HFFc6 (cell line): Measurements from ENCODE around the gene CD247. TPM values are rescaled to one million over a fixed set of nuclear protein-coding genes. Genes with fewer than 3 reads are reported as not detected.

Source experiments
- DNase-seq: peaks from one replicate; pipeline ENCODE4 v3.0.0-alpha.2; 2018
- H3K27ac Mint-ChIP-seq: 2 replicates; pipeline ENCODE4 v1.8.0; 2020; ENCODE audit warnings: mild to moderate bottlenecking, mixed read lengths
- H3K27me3 Mint-ChIP-seq: 2 replicates; pipeline ENCODE4 v1.8.0; 2021; ENCODE audit warnings: mild to moderate bottlenecking, moderate library complexity, mixed read lengths; ENCODE audit not compliant: insufficient read depth
- H3K36me3 Mint-ChIP-seq: 2 replicates; pipeline ENCODE4 v1.8.0; 2021; ENCODE audit warnings: low read depth, mixed read lengths
- H3K4me1 Mint-ChIP-seq: 2 replicates; pipeline ENCODE4 v1.8.0; 2020; ENCODE audit warnings: low read depth, mixed read lengths
- H3K4me3 Mint-ChIP-seq: 2 replicates; pipeline ENCODE4 v1.8.0; 2020; ENCODE audit warnings: mild to moderate bottlenecking, moderate library complexity, mixed read lengths
- H3K9me3 Mint-ChIP-seq: 2 replicates; pipeline ENCODE4 v1.8.0; 2020; ENCODE audit warnings: mild to moderate bottlenecking, mixed read lengths
- total RNA-seq, 6 experiments: library from RNA; stranded (reverse); fragmentation: NEBNext Ultra II Directional; extraction: Animal tissue kit (Norgen Biotek cat#: 25700); gene quantifications; 2 replicates in 1 of 6; 3 replicates in 5 of 6; pipeline ENCODE4 v1.2.3, GENCODE V29; 2021
- TF ChIP-seq, protein P1 (sequence below): fragments of 200-600 bp; sonication (generic); IDR thresholded peaks from 2 replicates; pipeline ENCODE4 v1.5.0; 2021; ENCODE audit warnings: antibody characterized with exemption, mild to moderate bottlenecking

The CD247 gene
- total RNA-seq, 6 experiments from 2014 or later, result not detected

GRCh38 chr1:167545349-167545748 lies 27.0 kb upstream of the CD247 start:
- H3K9me3 Mint-ChIP-seq, result no peaks in the 10 kb centered on the region
- TF ChIP-seq, protein P1, sequence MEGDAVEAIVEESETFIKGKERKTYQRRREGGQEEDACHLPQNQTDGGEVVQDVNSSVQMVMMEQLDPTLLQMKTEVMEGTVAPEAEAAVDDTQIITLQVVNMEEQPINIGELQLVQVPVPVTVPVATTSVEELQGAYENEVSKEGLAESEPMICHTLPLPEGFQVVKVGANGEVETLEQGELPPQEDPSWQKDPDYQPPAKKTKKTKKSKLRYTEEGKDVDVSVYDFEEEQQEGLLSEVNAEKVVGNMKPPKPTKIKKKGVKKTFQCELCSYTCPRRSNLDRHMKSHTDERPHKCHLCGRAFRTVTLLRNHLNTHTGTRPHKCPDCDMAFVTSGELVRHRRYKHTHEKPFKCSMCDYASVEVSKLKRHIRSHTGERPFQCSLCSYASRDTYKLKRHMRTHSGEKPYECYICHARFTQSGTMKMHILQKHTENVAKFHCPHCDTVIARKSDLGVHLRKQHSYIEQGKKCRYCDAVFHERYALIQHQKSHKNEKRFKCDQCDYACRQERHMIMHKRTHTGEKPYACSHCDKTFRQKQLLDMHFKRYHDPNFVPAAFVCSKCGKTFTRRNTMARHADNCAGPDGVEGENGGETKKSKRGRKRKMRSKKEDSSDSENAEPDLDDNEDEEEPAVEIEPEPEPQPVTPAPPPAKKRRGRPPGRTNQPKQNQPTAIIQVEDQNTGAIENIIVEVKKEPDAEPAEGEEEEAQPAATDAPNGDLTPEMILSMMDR, result no peak
- no peak for DNase-seq
- H3K27me3 Mint-ChIP-seq, result peaks cover 2% of the 10 kb centered on the region
- no peak overlapping the region for H3K27ac Mint-ChIP-seq
- H3K4me1 Mint-ChIP-seq, result peaks cover 5% of the 10 kb centered on the region; the same call in 1 of the 2 replicates
- no peak overlapping the region for H3K4me3 Mint-ChIP-seq
- H3K36me3 Mint-ChIP-seq, result no peaks in the 10 kb centered on the region

DNA sequence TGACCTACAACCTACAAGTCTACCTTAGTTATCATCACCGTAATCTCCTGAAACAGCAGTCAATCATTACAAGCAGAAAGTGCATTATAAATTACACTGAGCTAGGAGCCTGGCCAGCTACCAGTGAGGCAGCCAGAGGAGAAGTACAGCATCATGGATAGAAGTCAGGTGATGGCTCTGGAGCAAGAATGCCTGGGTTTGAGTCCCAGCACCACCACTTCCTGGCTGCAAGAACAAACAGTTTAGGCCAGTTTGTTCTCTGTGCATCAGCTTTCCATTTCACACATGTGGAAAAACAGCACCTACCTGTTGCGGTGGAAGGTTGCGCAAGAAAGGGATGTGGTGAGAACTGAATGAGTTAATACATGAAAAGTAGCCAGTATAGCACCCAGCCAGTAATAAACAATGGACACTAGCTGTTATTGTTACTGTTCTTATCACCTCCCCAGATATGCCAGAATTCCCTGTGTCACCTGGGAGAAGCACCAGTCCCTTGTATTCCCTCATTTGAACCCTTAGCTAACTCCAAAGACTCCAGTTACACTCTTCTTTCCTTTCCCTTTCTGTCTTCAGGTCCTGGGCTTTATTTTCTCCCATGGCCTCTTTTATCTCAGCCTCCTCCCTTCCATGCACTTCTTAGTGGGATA lies 26.2 kb upstream of the CD247 start:
- TF ChIP-seq, protein P1, result no peak
- no peaks in the 10 kb centered on the region; the same call in none of the 2 replicates for H3K27me3 Mint-ChIP-seq
- H3K9me3 Mint-ChIP-seq, result no peaks in the 10 kb centered on the region
- H3K36me3 Mint-ChIP-seq, result no peaks in the 10 kb centered on the region
- H3K27ac Mint-ChIP-seq, result no peak overlapping the region
- H3K4me3 Mint-ChIP-seq, result no peak overlapping the region
- peaks cover 5% of the 10 kb centered on the region; the same call in 1 of the 2 replicates for H3K4me1 Mint-ChIP-seq
- DNase-seq, result no peak

GRCh38 chr1:167543199-167543990 lies 25.1 kb upstream of the CD247 start:
- H3K36me3 Mint-ChIP-seq, result no peaks in the 10 kb centered on the region
- no peak overlapping the region for H3K27ac Mint-ChIP-seq
- no peak overlapping the region for H3K4me3 Mint-ChIP-seq
- H3K4me1 Mint-ChIP-seq, result 0 out of 2 replicates have a peak, but pooled peaks cover 6% of the 10 kb centered on the region
- H3K27me3 Mint-ChIP-seq, result no peaks in the 10 kb centered on the region; the same call in 1 of the 2 replicates
- H3K9me3 Mint-ChIP-seq, result no peaks in the 10 kb centered on the region
- DNase-seq, result no peak
- TF ChIP-seq, protein P1, result no peak

DNA sequence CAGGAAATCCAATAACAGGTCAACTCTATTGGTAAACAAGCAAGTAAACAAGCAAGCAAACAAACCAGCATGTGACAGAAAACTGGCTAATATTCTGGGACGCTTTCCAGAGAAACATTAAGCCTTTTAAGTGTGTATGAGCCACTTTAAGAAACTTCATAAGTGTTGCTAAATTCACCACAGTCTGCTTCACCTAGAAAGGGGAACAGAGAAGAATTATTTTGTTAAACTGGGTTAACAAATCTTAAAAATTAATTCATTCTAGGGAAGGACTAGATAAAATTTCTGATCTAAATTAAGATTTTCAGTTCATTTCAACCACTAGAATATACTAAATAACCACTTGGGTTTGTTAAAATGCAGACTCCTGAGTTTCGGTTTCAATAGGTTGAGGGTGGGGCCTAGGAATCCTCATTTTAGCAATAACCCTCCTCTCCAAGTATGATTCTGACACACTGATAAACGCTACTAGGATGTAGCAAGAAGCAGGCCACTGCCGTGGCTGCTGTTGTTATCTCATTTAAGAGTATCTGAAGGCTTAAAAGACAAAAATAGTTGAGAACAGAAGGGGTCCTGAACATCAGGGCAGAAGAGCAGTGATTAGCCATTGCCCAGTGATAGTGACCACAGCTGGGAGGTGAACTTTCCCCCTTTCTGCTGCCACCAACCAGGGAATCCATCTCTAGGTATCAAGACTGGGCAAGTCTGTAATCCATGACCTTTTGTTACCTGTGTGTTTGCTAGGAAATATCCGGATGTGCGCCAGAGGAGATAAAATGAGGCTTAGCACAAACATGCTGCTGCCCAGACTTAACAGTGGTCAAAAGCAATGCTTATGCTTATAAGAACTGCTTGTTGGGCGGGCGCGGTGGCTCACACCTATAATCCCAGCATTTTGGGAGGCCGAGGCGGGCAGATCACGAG lies 24.0 kb upstream of the CD247 start:
- no peak overlapping the region for H3K27ac Mint-ChIP-seq
- no peaks in the 10 kb centered on the region; the same call in 1 of the 2 replicates for H3K27me3 Mint-ChIP-seq
- no peaks in the 10 kb centered on the region for H3K36me3 Mint-ChIP-seq
- no peak for DNase-seq
- H3K4me3 Mint-ChIP-seq, result no peak overlapping the region
- TF ChIP-seq, protein P1, result no peak
- H3K4me1 Mint-ChIP-seq, result 0 out of 2 replicates have a peak, but pooled peaks cover 7% of the 10 kb centered on the region
- no peaks in the 10 kb centered on the region for H3K9me3 Mint-ChIP-seq

DNA sequence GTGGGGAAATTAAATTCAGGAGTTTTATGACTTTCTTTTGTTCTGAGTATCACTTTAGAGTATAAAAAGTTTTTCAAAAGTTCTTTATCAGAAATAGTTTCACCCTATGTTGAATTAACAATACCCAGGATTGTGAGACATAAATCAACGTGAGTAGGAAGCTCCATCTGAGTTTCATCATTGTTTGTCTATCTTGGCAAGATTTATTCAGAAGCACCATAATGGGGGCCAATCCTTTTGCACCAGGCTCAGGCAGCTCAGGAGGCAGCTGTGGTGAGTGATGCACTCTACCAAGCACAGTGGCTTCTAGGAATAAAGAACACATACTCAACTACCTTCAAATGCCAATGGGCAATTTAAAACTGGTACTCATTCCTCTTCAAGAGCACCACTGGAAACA lies 23.3 kb upstream of the CD247 start:
- 0 out of 2 replicates have a peak, but pooled peaks cover 7% of the 10 kb centered on the region for H3K4me1 Mint-ChIP-seq
- no peak for DNase-seq

More for the DNA sequence above, 23.3 kb upstream of the CD247 start:
- TF ChIP-seq, protein P1, result no peak
- Mint-ChIP-seq H3K27me3 (peaks cover 2% of the 10 kb centered on the region), H3K4me3 (no peak overlapping the region), H3K27ac (no peak overlapping the region), H3K9me3 (no peaks in the 10 kb centered on the region), H3K36me3 (no peaks in the 10 kb centered on the region)
